ENCODE data around the gene PRKCZ.

GRCh38 chr1:2215329-2215728 lies 165.1 kb downstream of the PRKCZ start:
- TF ChIP-seq, protein P1, sequence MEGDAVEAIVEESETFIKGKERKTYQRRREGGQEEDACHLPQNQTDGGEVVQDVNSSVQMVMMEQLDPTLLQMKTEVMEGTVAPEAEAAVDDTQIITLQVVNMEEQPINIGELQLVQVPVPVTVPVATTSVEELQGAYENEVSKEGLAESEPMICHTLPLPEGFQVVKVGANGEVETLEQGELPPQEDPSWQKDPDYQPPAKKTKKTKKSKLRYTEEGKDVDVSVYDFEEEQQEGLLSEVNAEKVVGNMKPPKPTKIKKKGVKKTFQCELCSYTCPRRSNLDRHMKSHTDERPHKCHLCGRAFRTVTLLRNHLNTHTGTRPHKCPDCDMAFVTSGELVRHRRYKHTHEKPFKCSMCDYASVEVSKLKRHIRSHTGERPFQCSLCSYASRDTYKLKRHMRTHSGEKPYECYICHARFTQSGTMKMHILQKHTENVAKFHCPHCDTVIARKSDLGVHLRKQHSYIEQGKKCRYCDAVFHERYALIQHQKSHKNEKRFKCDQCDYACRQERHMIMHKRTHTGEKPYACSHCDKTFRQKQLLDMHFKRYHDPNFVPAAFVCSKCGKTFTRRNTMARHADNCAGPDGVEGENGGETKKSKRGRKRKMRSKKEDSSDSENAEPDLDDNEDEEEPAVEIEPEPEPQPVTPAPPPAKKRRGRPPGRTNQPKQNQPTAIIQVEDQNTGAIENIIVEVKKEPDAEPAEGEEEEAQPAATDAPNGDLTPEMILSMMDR (IDR thresholded peaks at IDR 0.05) = no peak
- TF ChIP-seq POLR2A (IDR thresholded peaks at IDR 0.05) = no peak

Data from uterus (tissue), 2 donors.